ENCODE data around the gene FLT1. TPM values are rescaled to one million over a fixed set of nuclear protein-coding genes. Genes with fewer than 3 reads are reported as not detected.

FLT1 gene
- total RNA-seq, 2 experiments from 2014 or later, result 21.7 to 27.4 TPM

DNA sequence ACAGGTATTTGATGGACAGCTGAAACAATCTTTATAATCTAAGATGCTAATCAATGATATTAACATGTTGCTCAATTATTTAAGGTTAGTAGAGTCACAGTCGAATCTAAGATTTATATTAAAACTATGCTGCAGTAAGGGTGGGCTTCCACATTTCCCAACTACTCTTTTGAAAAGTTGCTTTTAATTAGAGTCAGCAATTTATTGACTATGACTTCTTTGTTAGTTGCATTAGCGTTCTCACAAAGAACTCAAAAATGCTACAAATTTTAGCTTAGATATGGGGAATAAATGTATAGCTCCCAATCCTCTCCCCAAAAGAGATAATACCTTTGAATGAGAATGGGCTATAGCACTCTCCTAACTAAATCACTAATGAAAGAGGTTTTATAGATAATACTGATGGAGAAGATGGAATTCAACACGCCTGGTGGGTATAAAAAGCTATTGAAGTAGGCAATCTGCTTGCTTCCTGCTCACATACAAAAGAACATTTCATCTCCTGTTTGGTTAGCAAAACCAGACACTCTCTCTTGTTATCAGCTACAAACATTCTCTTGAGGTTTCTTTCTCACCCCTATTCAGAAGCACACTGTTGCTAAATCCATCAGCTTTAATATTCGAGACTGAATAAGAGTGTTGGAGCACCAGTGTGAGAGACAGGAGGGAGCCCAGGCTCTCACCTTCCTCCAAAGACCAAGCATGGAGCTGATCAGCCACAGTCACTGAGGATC is 2.4 kb upstream of the FLT1 start:
- ATAC-seq, result no peak
- Mint-ChIP-seq H3K27me3 (peaks cover 32% of the 10 kb centered on the region), H3K4me3 (no peak overlapping the region), H3K36me3 (ENCODE audit: low read depth) (no peaks in the 10 kb centered on the region), H3K4me1 (peaks cover 11% of the 10 kb centered on the region), H3K27ac (no peak overlapping the region), H3K9me3 (ENCODE audit: low read depth) (no peaks in the 10 kb centered on the region)
- no peak for DNase-seq
- intact Hi-C loops (cut with DNase I, micrococcal nuclease), result no loop called here
- POLR2A ChIA-PET, result no interaction called here
- CTCF ChIA-PET, result interaction anchor here (0.9 to 1.8 kb wide), 3 partner anchors 8 to 174 kb away, joined by 3 to 5 read pairs (median 4); no protein-coding TSS in a partner anchor

GRCh38 chr13:28496188-28496564 is 1.2 kb upstream of the FLT1 start:
- DNase-seq (no peak), ATAC-seq (no peak)
- intact Hi-C loops (cut with DNase I, micrococcal nuclease), result no loop called here
- Mint-ChIP-seq H3K27ac (peak overlapping the region; percentile 17), H3K9me3 (ENCODE audit: low read depth) (no peaks in the 10 kb centered on the region), H3K4me3 (peak overlapping the region; percentile 61), H3K4me1 (peaks cover 14% of the 10 kb centered on the region), H3K36me3 (ENCODE audit: low read depth) (peaks cover 1% of the 10 kb centered on the region), H3K27me3 (peaks cover 31% of the 10 kb centered on the region)
- POLR2A ChIA-PET, result interaction anchor here (0.7 kb wide), 1 partner anchor 13 kb away, joined by 3 read pairs; no protein-coding TSS in a partner anchor
- CTCF ChIA-PET, result no interaction called here

- H3K4me3 Mint-ChIP-seq, result peak overlapping the region; percentile 61
- CTCF ChIA-PET, result no interaction called here
- intact Hi-C loops (cut with DNase I, micrococcal nuclease), result loop anchor here in 1 of 2 experiments (1.0 to 2.0 kb wide), 2 partner anchors 37 to 141 kb away; no protein-coding TSS in a partner anchor
- peaks cover 4% of the 10 kb centered on the region for H3K36me3 Mint-ChIP-seq (ENCODE audit: low read depth)
- peaks cover 33% of the 10 kb centered on the region for H3K27me3 Mint-ChIP-seq
- no peak overlapping the region for H3K27ac Mint-ChIP-seq
- POLR2A ChIA-PET, result no interaction called here
- no peak for ATAC-seq
- no peak for DNase-seq
- peaks cover 17% of the 10 kb centered on the region for H3K4me1 Mint-ChIP-seq
- H3K9me3 Mint-ChIP-seq (ENCODE audit: low read depth), result no peaks in the 10 kb centered on the region
Observed at GRCh38 chr13:28495538-28496187, 735 bp upstream of the FLT1 start.

DNA sequence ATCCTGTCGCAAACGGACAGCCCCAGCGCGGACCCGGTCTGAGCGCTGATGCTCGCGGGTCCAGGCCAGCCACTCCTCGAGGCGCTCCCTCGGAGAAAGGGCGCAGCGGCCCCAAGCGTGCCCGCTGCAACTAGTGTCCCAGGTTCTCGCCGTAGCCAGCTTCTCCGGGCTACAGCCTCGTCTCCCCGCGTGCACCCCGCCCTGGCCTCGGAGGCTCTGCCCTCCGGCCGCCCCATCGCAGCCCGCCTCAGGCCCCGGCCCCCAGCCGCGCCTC is 487 bp downstream of the FLT1 start:
- CTCF ChIA-PET, result no interaction called here
- POLR2A ChIA-PET, result interaction anchor here (0.8 kb wide), 1 partner anchor 164 kb away, joined by 3 read pairs; the partner anchor contains the start of gene POMP
- peak overlapping the region; percentile 76 for H3K4me3 Mint-ChIP-seq
- intact Hi-C loops (cut with DNase I, micrococcal nuclease), result loop anchor here in 1 of 2 experiments (2.0 kb wide), 1 partner anchor 38 kb away; no protein-coding TSS in a partner anchor
- peaks cover 26% of the 10 kb centered on the region for H3K4me1 Mint-ChIP-seq
- peak overlapping the region; percentile 3 for H3K27ac Mint-ChIP-seq
- H3K27me3 Mint-ChIP-seq, result peaks cover 38% of the 10 kb centered on the region
- H3K36me3 Mint-ChIP-seq (ENCODE audit: low read depth), result peaks cover 9% of the 10 kb centered on the region
- H3K9me3 Mint-ChIP-seq (ENCODE audit: low read depth), result no peaks in the 10 kb centered on the region
- DNase-seq, result peak; percentile 37
- ATAC-seq, result peak; percentile 10

- peak; percentile 2 for ATAC-seq
- peaks cover 29% of the 10 kb centered on the region for H3K4me1 Mint-ChIP-seq
- peaks cover 41% of the 10 kb centered on the region for H3K27me3 Mint-ChIP-seq
- DNase-seq, result peak; percentile 28
- peaks cover 11% of the 10 kb centered on the region for H3K36me3 Mint-ChIP-seq (ENCODE audit: low read depth)
- CTCF ChIA-PET, result no interaction called here
- peak overlapping the region; percentile 76 for H3K4me3 Mint-ChIP-seq
- H3K9me3 Mint-ChIP-seq (ENCODE audit: low read depth), result no peaks in the 10 kb centered on the region
- peak overlapping the region; percentile 55 for H3K27ac Mint-ChIP-seq
- POLR2A ChIA-PET, result interaction anchor here (0.8 kb wide), 1 partner anchor 165 kb away, joined by 3 read pairs; the partner anchor contains the start of gene POMP
- intact Hi-C loops (cut with DNase I, micrococcal nuclease), result loop anchor here (2.0 kb wide), 3 partner anchors 31 to 143 kb away; no protein-coding TSS in a partner anchor
Observed at GRCh38 chr13:28493740-28494503, 1.0 kb downstream of the FLT1 start.

- intact Hi-C loops (cut with DNase I, micrococcal nuclease), result loop anchor here (1.0 to 2.0 kb wide), 4 partner anchors 32 to 167 kb away; partner anchors contain the start of gene POMP (in 1 of the 2)
- Mint-ChIP-seq H3K36me3 (ENCODE audit: low read depth) (peaks cover 11% of the 10 kb centered on the region), H3K4me1 (peaks cover 29% of the 10 kb centered on the region), H3K9me3 (ENCODE audit: low read depth) (no peaks in the 10 kb centered on the region), H3K27me3 (peaks cover 36% of the 10 kb centered on the region), H3K4me3 (peak overlapping the region; percentile 76), H3K27ac (peak overlapping the region; percentile 73)
- CTCF ChIA-PET, result interaction anchor here (0.6 to 1.0 kb wide), 4 partner anchors 91 to 183 kb away, joined by 3 to 4 read pairs (median 4); no protein-coding TSS in a partner anchor
- peak; percentile 74 for DNase-seq
- POLR2A ChIA-PET, result interaction anchor here (0.5 to 1.2 kb wide), 2 partner anchors 166 to 1293 kb away, joined by 5 read pairs; partner anchors contain the start of gene POMP
- peak; percentile 89 for ATAC-seq
Observed at GRCh38 chr13:28492569-28493367, 2.2 kb downstream of the FLT1 start.

GRCh38 chr13:28490061-28490460 is 4.9 kb downstream of the FLT1 start:
- H3K36me3 Mint-ChIP-seq (ENCODE audit: low read depth), result peaks cover 15% of the 10 kb centered on the region
- ChIA-PET CTCF (interaction anchor here (1.6 to 1.7 kb wide), 2 partner anchors 12 to 166 kb away, joined by 3 to 4 read pairs; no protein-coding TSS in a partner anchor), POLR2A (no interaction called here)

DNA sequence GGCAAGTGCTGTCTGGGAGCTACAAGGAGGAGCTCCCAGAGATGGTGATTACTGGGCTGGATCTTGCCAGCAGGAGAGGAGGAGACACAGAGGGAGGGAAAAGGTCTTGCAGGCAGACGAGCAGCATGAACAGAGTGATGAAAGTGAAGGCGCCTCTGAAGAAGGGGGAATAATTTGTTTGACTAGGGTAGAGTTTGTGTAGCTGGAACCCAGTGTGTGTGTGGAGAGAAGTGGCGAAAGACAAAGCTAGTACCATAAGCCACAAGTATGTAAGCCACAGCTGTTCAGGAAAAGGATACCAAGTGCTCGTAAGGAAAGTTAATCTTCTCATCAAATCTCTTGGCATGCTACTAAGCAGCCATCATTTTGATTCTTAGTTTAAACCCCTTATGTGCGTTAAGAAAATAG is 5.4 kb downstream of the FLT1 start:
- ATAC-seq (no peak), DNase-seq (no peak)
- Mint-ChIP-seq H3K4me3 (no peak overlapping the region), H3K4me1 (peaks cover 22% of the 10 kb centered on the region), H3K27ac (no peak overlapping the region), H3K9me3 (ENCODE audit: low read depth) (no peaks in the 10 kb centered on the region), H3K27me3 (peaks cover 15% of the 10 kb centered on the region), H3K36me3 (ENCODE audit: low read depth) (peaks cover 15% of the 10 kb centered on the region)
- CTCF ChIA-PET, result interaction anchor here (1.6 to 1.7 kb wide), 2 partner anchors 11 to 165 kb away, joined by 3 to 4 read pairs; no protein-coding TSS in a partner anchor
- intact Hi-C loops (cut with DNase I, micrococcal nuclease), result no loop called here
- POLR2A ChIA-PET, result no interaction called here

More at GRCh38 chr13:28490061-28490460, 4.9 kb downstream of the FLT1 start:
- intact Hi-C loops (cut with DNase I, micrococcal nuclease), result no loop called here
- ATAC-seq (no peak), DNase-seq (no peak)
- Mint-ChIP-seq H3K4me3 (no peak overlapping the region), H3K27me3 (peaks cover 15% of the 10 kb centered on the region), H3K27ac (no peak overlapping the region), H3K9me3 (ENCODE audit: low read depth) (no peaks in the 10 kb centered on the region), H3K4me1 (peaks cover 22% of the 10 kb centered on the region)

GRCh38 chr13:28488376-28489005 is 6.4 kb downstream of the FLT1 start:
- POLR2A ChIA-PET, result no interaction called here
- Mint-ChIP-seq H3K4me1 (peaks cover 22% of the 10 kb centered on the region), H3K9me3 (ENCODE audit: low read depth) (no peaks in the 10 kb centered on the region), H3K4me3 (no peak overlapping the region), H3K27me3 (peaks cover 15% of the 10 kb centered on the region), H3K36me3 (ENCODE audit: low read depth) (peaks cover 15% of the 10 kb centered on the region), H3K27ac (no peak overlapping the region)
- ATAC-seq (no peak), DNase-seq (no peak)
- intact Hi-C loops (cut with DNase I, micrococcal nuclease), result no loop called here
- CTCF ChIA-PET, result interaction anchor here (1.6 kb wide), 1 partner anchor 10 kb away, joined by 4 read pairs; no protein-coding TSS in a partner anchor

- Mint-ChIP-seq H3K9me3 (ENCODE audit: low read depth) (no peaks in the 10 kb centered on the region), H3K27me3 (peaks cover 23% of the 10 kb centered on the region), H3K4me1 (peaks cover 15% of the 10 kb centered on the region), H3K27ac (no peak overlapping the region), H3K4me3 (no peak overlapping the region), H3K36me3 (ENCODE audit: low read depth) (peaks cover 18% of the 10 kb centered on the region)
- DNase-seq, result no peak
- ATAC-seq, result no peak
- intact Hi-C loops (cut with DNase I, micrococcal nuclease), result no loop called here
- ChIA-PET POLR2A (no interaction called here), CTCF (interaction anchor here (0.7 kb wide), 1 partner anchor 1192 kb away, joined by 3 read pairs; no protein-coding TSS in a partner anchor)
Observed at GRCh38 chr13:28485996-28486543, 8.9 kb downstream of the FLT1 start.

Data from activated CD4-positive, alpha-beta T cell treated with anti-CD3 and anti-CD28 coated beads for 36 hours (primary cell).